Trophoblast cell (in vitro differentiated cells and primary cell): ENCODE measurements around the gene VAMP1.

Experiments
- DNase-seq, 2 donors: peaks; one replicate each; pipeline ENCODE4 v3.0.0-alpha.2; 2016
- H2AFZ ChIP-seq: 2 replicates; pipeline ENCODE4 v1.6.1; 2013; ENCODE audit warnings: low read length, moderate library complexity, mild to moderate bottlenecking; ENCODE audit not compliant: insufficient read depth, poor library complexity
- H2AK5ac ChIP-seq: 2 replicates; pipeline ENCODE4 v1.6.1; 2013; ENCODE audit warnings: mild to moderate bottlenecking, low read length
- H2BK120ac ChIP-seq: 2 replicates; pipeline ENCODE4 v1.6.1; 2013; ENCODE audit warnings: low read length, mild to moderate bottlenecking, moderate library complexity; ENCODE audit not compliant: insufficient read depth, poor library complexity
- H2BK12ac ChIP-seq: 2 replicates; pipeline ENCODE4 v1.6.1; 2013; ENCODE audit warnings: mild to moderate bottlenecking, low read length, moderate library complexity
- H2BK5ac ChIP-seq: 2 replicates; pipeline ENCODE4 v1.6.1; 2013; ENCODE audit warnings: low read length, low read depth, moderate library complexity, mild to moderate bottlenecking; ENCODE audit not compliant: poor library complexity
- H3K14ac ChIP-seq: 2 replicates; pipeline ENCODE4 v1.6.1; 2013; ENCODE audit warnings: mild to moderate bottlenecking, low read length
- H3K18ac ChIP-seq: 2 replicates; pipeline ENCODE4 v1.6.1; 2013; ENCODE audit warnings: mild to moderate bottlenecking, low read length
- H3K23ac ChIP-seq: 2 replicates; pipeline ENCODE4 v1.6.1; 2013; ENCODE audit warnings: low read length
- H3K27ac ChIP-seq: 2 replicates; pipeline ENCODE4 v1.5.1; 2013; ENCODE audit warnings: low read depth, mild to moderate bottlenecking, inconsistent platforms, low read length, moderate library complexity
- H3K27me3 ChIP-seq: 2 replicates; pipeline ENCODE4 v1.6.1; 2013; ENCODE audit warnings: inconsistent platforms, mild to moderate bottlenecking, low read length, moderate library complexity; ENCODE audit not compliant: insufficient read depth
- H3K36me3 ChIP-seq, 2 experiments: 1 replicate in 1 of 2; 2 replicates in 1 of 2; pipeline ENCODE4 v1.6.1; 2013; ENCODE audit warnings: low read length in 2 of 2, mild to moderate bottlenecking in 2 of 2, moderate library complexity in 1 of 2; ENCODE audit not compliant: insufficient read depth in 2 of 2, control insufficient read depth in 1 of 2
- H3K4ac ChIP-seq: 2 replicates; pipeline ENCODE4 v1.6.1; 2013; ENCODE audit warnings: low read depth, mild to moderate bottlenecking, low read length, moderate library complexity
- H3K4me1 ChIP-seq, 2 experiments: 1 replicate in 1 of 2; 2 replicates in 1 of 2; pipeline ENCODE4 v1.6.1; 2013; ENCODE audit warnings: low read length in 2 of 2, mild to moderate bottlenecking in 2 of 2, moderate library complexity in 1 of 2; ENCODE audit not compliant: insufficient read depth in 2 of 2, control insufficient read depth in 1 of 2
- H3K4me2 ChIP-seq: 2 replicates; pipeline ENCODE4 v1.6.1; 2013; ENCODE audit warnings: inconsistent platforms, mild to moderate bottlenecking, low read length, moderate library complexity
- H3K4me3 ChIP-seq: 2 replicates; pipeline ENCODE4 v1.5.1; 2013; ENCODE audit warnings: mild to moderate bottlenecking, low read depth, low read length, inconsistent platforms
- H3K79me1 ChIP-seq: one replicate; pipeline ENCODE4 v1.6.1; 2013; ENCODE audit warnings: low read length
- H3K79me2 ChIP-seq: 2 replicates; pipeline ENCODE4 v1.6.1; 2013; ENCODE audit warnings: low read length, mild to moderate bottlenecking; ENCODE audit not compliant: control insufficient read depth, insufficient read depth, poor library complexity
- H3K9ac ChIP-seq: 2 replicates; pipeline ENCODE4 v1.6.1; 2013; ENCODE audit warnings: mild to moderate bottlenecking, low read length
- H3K9me3 ChIP-seq: 2 replicates; pipeline ENCODE4 v1.6.1; 2013; ENCODE audit warnings: low read depth, mild to moderate bottlenecking, control low read depth, inconsistent platforms, low read length; ENCODE audit not compliant: insufficient read depth
- H4K12ac ChIP-seq: 2 replicates; pipeline ENCODE4 v1.6.1; 2013; ENCODE audit warnings: low read depth, mild to moderate bottlenecking, low read length, moderate library complexity
- H4K8ac ChIP-seq: 2 replicates; pipeline ENCODE4 v1.6.1; 2013; ENCODE audit warnings: low read depth, mild to moderate bottlenecking, low read length, moderate library complexity
- H4K91ac ChIP-seq: one replicate; pipeline ENCODE4 v1.6.1; 2013; ENCODE audit warnings: low read depth, mild to moderate bottlenecking, low read length, moderate library complexity
- WGBS: extraction: QIAGEN DNeasy Blood & Tissue Kit; methylation state at CpG from one replicate; pipeline ENCODE4 v1.1.7; 2013; ENCODE audit warnings: missing lambda C conversion rate; ENCODE audit not compliant: insufficient read length, insufficient coverage; ENCODE audit errors: extremely low coverage; 5-methylcytosine and 5-hydroxymethylcytosine counted together

VAMP1 gene

DNA sequence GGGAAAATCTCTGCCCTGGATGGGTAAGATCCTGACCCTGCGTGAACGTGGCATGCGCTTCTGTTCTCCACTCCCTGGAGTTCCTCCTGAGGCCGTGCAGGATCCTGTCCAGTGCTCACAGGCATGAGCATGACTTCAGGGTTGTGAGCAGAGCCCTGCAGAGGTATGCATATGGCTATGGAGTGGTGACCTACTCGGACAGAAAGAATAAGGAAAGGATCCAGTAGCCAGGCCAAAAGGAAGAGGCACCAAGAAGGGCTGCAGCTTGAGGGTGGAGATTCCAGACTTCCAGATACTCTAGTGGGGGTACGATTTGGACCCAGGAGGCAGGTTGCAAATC, 46.5 kb downstream of the VAMP1 start:
- H3K14ac ChIP-seq, result no peak overlapping the region
- WGBS, result no CpG with 5 or more reads among the region's 6 CpGs
- H3K4ac ChIP-seq, result no peak overlapping the region

DNA sequence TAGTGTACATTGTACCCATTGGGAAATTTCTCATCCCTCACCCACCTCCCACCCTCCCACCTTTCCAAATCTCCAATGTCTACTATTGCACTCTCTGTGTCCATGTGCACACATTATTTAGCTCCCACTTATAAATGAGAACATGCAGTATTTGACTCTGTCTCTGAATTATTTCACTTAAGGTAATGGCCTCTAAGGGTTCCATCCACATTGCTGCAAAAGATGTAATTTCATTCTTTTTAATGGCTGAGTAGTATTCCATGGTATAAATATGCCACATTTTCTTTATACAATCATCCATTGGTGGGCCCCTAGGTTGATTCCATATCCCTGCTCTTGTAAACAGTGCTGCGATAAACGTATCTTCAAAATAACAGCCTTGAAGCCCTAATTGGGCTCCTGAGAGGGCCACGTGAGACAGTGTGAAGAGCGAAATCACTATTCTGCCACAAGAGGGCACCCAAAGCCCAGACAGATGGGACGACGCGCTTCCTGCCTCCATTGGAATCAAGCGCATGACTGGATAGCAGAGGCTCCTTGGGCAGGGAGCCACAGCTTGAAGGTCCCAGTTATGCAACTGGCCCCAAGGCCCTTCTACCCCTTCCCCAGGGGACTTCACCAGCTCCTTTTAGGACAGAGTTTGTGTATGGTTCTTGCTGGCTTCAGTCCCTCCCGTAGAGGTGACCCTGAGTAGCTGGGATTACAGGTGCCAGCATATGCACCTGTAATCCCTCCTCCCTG, 47.0 kb downstream of the VAMP1 start:
- Histone ChIP-seq H3K27me3 (no peaks in the 10 kb centered on the region), H3K4me3 (no peak overlapping the region), H3K36me3 (no peaks in the 10 kb centered on the region), H4K91ac (no peak overlapping the region), H4K8ac (no peak overlapping the region), H3K9me3 (no peaks in the 10 kb centered on the region), H3K27ac (no peak overlapping the region), H3K4me1 (no peaks in the 10 kb centered on the region), H3K23ac (no peak overlapping the region), H3K14ac (no peak overlapping the region), H2BK5ac (no peak overlapping the region), H2AK5ac (no peak overlapping the region), H2AFZ (no peak overlapping the region), H2BK120ac (no peak overlapping the region), H3K79me2 (no peaks in the 10 kb centered on the region), H3K79me1 (no peaks in the 10 kb centered on the region), H3K9ac (no peak overlapping the region), H3K4ac (no peak overlapping the region), H3K4me2 (no peak overlapping the region), H2BK12ac (no peak overlapping the region), H3K18ac (no peak overlapping the region), H4K12ac (no peak overlapping the region)
- no CpG with 5 or more reads among the region's 9 CpGs for WGBS
- DNase-seq, result peak; percentile 90 to 96

More for the DNA sequence above, 46.5 kb downstream of the VAMP1 start:
- Histone ChIP-seq H3K18ac (no peak overlapping the region), H2AK5ac (no peak overlapping the region), H2BK120ac (no peak overlapping the region), H3K79me1 (no peaks in the 10 kb centered on the region), H2BK5ac (no peak overlapping the region), H3K27me3 (no peaks in the 10 kb centered on the region), H3K27ac (no peak overlapping the region), H4K12ac (no peak overlapping the region), H3K9me3 (no peaks in the 10 kb centered on the region), H3K23ac (no peak overlapping the region), H3K36me3 (no peaks in the 10 kb centered on the region), H2AFZ (no peak overlapping the region), H3K4me3 (no peak overlapping the region), H3K79me2 (no peaks in the 10 kb centered on the region), H2BK12ac (no peak overlapping the region), H4K8ac (no peak overlapping the region), H3K4me2 (no peak overlapping the region), H4K91ac (no peak overlapping the region), H3K4me1 (no peaks in the 10 kb centered on the region), H3K9ac (no peak overlapping the region)
- no peak for DNase-seq

DNA sequence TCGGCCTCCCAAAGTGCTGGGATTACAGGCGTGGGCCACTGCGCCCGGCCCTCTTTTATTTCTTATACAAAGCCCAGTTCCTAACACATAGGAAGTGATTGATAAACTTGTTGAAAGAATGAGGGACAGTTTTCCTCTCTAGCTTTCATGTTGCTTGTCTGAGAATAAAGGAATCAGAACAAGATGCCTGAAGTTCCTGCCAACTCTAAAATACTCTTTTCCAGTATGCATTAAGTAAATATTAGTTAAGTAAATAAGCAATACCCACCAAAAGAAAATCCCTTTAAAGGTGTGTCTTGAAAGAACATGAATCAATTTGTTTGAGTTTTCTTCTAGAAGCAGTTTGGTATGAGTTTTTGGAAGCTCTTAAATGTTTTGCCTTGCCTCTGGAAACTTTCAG, 50.1 kb downstream of the VAMP1 start:
- Histone ChIP-seq H4K91ac (no peak overlapping the region), H3K18ac (no peak overlapping the region), H3K4me2 (no peak overlapping the region), H3K79me2 (no peaks in the 10 kb centered on the region), H3K14ac (no peak overlapping the region), H3K4ac (no peak overlapping the region), H2AFZ (no peak overlapping the region), H4K8ac (no peak overlapping the region), H3K23ac (no peak overlapping the region), H2BK120ac (no peak overlapping the region), H3K9me3 (no peaks in the 10 kb centered on the region), H3K27me3 (no peaks in the 10 kb centered on the region), H3K4me1 (no peaks in the 10 kb centered on the region), H2BK12ac (no peak overlapping the region), H3K79me1 (no peaks in the 10 kb centered on the region), H3K4me3 (no peak overlapping the region), H2AK5ac (no peak overlapping the region), H3K36me3 (no peaks in the 10 kb centered on the region), H3K9ac (no peak overlapping the region), H3K27ac (no peak overlapping the region), H4K12ac (no peak overlapping the region), H2BK5ac (no peak overlapping the region)
- DNase-seq, result no peak
- WGBS, result no CpG with 5 or more reads among the region's 4 CpGs

DNA sequence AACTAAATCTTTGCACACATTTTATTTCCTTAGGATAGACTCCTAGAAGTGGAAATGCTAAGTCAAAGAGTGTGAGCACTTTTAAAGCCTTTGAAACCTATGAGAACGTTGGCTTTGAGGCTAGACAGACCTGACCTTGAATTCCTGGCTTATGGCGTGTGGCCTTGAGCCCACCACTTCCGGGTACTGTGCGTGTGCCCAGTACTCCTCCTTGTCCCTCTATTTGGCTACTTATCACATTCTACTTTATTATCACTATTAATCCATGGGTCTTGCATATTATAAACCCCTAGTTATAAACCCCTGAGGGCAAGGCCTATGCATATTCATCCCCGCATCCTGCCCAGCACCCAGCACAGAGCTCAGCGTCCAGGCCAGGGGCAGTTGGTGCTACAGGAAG, 51.7 kb downstream of the VAMP1 start:
- no peak overlapping the region for H3K14ac ChIP-seq
- no peak overlapping the region for H2BK120ac ChIP-seq
- DNase-seq, result no peak
- no peak overlapping the region for H4K91ac ChIP-seq
- no peak overlapping the region for H3K27ac ChIP-seq
- H2AK5ac ChIP-seq, result no peak overlapping the region
- no peak overlapping the region for H2AFZ ChIP-seq
- no peak overlapping the region for H4K8ac ChIP-seq
- no peak overlapping the region for H3K23ac ChIP-seq
- H3K4me3 ChIP-seq, result no peak overlapping the region
- H3K4ac ChIP-seq, result no peak overlapping the region
- no peaks in the 10 kb centered on the region for H3K9me3 ChIP-seq
- no peak overlapping the region for H3K9ac ChIP-seq
- H3K18ac ChIP-seq, result no peak overlapping the region
- no CpG with 5 or more reads among the region's 6 CpGs for WGBS
- no peaks in the 10 kb centered on the region for H3K79me1 ChIP-seq
- H3K4me1 ChIP-seq, result no peaks in the 10 kb centered on the region
- no peak overlapping the region for H2BK12ac ChIP-seq
- H2BK5ac ChIP-seq, result no peak overlapping the region
- H4K12ac ChIP-seq, result no peak overlapping the region
- H3K36me3 ChIP-seq, result no peaks in the 10 kb centered on the region
- H3K27me3 ChIP-seq, result no peaks in the 10 kb centered on the region
- H3K4me2 ChIP-seq, result no peak overlapping the region
- no peaks in the 10 kb centered on the region for H3K79me2 ChIP-seq
